Spleen (tissue), 11 donors: ENCODE results near the gene NSG2. TPM values are rescaled to one million over a fixed set of nuclear protein-coding genes. Genes with fewer than 3 reads are reported as not detected.

Source experiments
- DNase-seq: peaks from one replicate; pipeline ENCODE4 v3.0.0-alpha.2; 2020
- H3K27ac ChIP-seq, 8 donors: fragments of 200-600 bp; sonication (generic) in 7 of 8; 1 replicate in 4 of 8; 2 replicates in 4 of 8; pipeline versions ENCODE4 v1.5.0 to v1.8.0; 2016 to 2021; ENCODE audit warnings: inconsistent platforms in 4 of 8, mild to moderate bottlenecking in 4 of 8, moderate library complexity in 1 of 8
- H3K27me3 ChIP-seq, 7 donors: fragments of 200-600 bp; sonication (generic) in 6 of 7; replicated peaks in 1 of 7; 1 replicate in 4 of 7; 2 replicates in 3 of 7; pipeline versions ENCODE4 v1.5.0 to v1.8.0; 2016 to 2021; ENCODE audit warnings: inconsistent platforms in 3 of 7, mild to moderate bottlenecking in 1 of 7
- H3K36me3 ChIP-seq, 6 donors: fragments of 200-600 bp; sonication (generic) in 5 of 6; 1 replicate in 4 of 6; 2 replicates in 2 of 6; pipeline versions ENCODE4 v1.5.0 to v1.8.0; 2016 to 2021; ENCODE audit warnings: inconsistent platforms in 2 of 6
- H3K4me1 ChIP-seq, 6 donors: fragments of 200-600 bp; sonication (generic) in 5 of 6; 1 replicate in 3 of 6; 2 replicates in 3 of 6; pipeline versions ENCODE4 v1.5.0 to v1.8.0; 2016 to 2021; ENCODE audit warnings: inconsistent platforms in 3 of 6
- H3K4me3 ChIP-seq, 8 donors: fragments of 200-600 bp; sonication (generic) in 7 of 8; 1 replicate in 4 of 8; 2 replicates in 4 of 8; pipeline versions ENCODE4 v1.5.0 to v1.8.0; 2016 to 2021; ENCODE audit warnings: inconsistent platforms in 4 of 8, mild to moderate bottlenecking in 4 of 8, moderate library complexity in 2 of 8
- H3K9me3 ChIP-seq, 8 donors: fragments of 200-600 bp; sonication (generic) in 7 of 8; 1 replicate in 4 of 8; 2 replicates in 4 of 8; pipeline versions ENCODE4 v1.5.0 to v1.8.0; 2016 to 2021; ENCODE audit warnings: inconsistent platforms in 4 of 8
- POLR2A ChIP-seq, 3 donors: fragments of 450-650 bp; IDR thresholded peaks; one replicate each; pipeline ENCODE4 v1.5.1; 2017; ENCODE audit warnings: antibody characterized with exemption in 3 of 3, mild to moderate bottlenecking in 1 of 3
- POLR2AphosphoS5 ChIP-seq, 3 donors: sonication (generic); formaldehyde crosslinking; IDR thresholded peaks; one replicate each; pipeline ENCODE4 v1.5.1; 2017; ENCODE audit warnings: antibody characterized with exemption in 3 of 3
- WGBS, 5 donors: extraction: QIAGEN DNeasy Blood & Tissue Kit in 3 of 5; methylation state at CpG; one replicate each; pipeline versions ENCODE4 v1.1.5 to v1.1.7; 2013 to 2018; 5-methylcytosine and 5-hydroxymethylcytosine counted together
- intact Hi-C: fragments of 100-400 bp; cut with DNase I; formaldehyde crosslinking; loops from one replicate; pipeline ENCODE4 v1.15.0; 2023; ENCODE audit warnings: low total_unique reads
- polyA plus RNA-seq, 3 donors: library from polyadenylated mRNA; stranded (reverse); fragments of 200-250 nt; gene quantifications; one replicate each; pipeline ENCODE4 v1.2.1, GENCODE V29; 2013
- total RNA-seq, 7 donors: library from RNA; depleted of rRNA in 3 of 7; stranded (reverse); fragments of >200 nt in 3 of 7; fragmentation: NEBNext Ultra II Directional in 4 of 7; extraction: Animal tissue kit (Norgen Biotek cat#: 25700) in 4 of 7; gene quantifications; one replicate each; pipeline versions ENCODE4 v1.1.0 to v1.2.1, GENCODE V29; 2016 to 2021
- TF ChIP-seq, protein P1 (sequence below), 11 experiments: fragments of 200-600 bp in 7 of 11; fragments of 450-650 bp in 4 of 11; sonication (generic) in 4 of 11; IDR thresholded peaks in 8 of 11; conservative IDR thresholded peaks in 3 of 11; 1 replicate in 7 of 11; 2 replicates in 4 of 11; pipeline versions ENCODE4 v1.4.0 to v1.8.0; 2016 to 2021; ENCODE audit warnings: antibody characterized with exemption in 11 of 11, inconsistent platforms in 4 of 11, mild to moderate bottlenecking in 1 of 11
- donor health status: healthy with polysubstance abuse.
- donor health status: DM: no; HTN: no; CAD: no; lungs with moderate emphysema.
- donor health status: DM: no; HTN: no; CAD: no.
- donor health status: Bipolar disorder and iron deficiency.
- donor health status: healthy.
- donor health status: DM: no; HTN: no; CAD: no.
- donor health status: DM: yes; HTN: yes; CAD: no.

The NSG2 gene
- total and polyA plus RNA-seq, 10 donors, result 0.41 to 0.60 TPM; not detected in 8

DNA sequence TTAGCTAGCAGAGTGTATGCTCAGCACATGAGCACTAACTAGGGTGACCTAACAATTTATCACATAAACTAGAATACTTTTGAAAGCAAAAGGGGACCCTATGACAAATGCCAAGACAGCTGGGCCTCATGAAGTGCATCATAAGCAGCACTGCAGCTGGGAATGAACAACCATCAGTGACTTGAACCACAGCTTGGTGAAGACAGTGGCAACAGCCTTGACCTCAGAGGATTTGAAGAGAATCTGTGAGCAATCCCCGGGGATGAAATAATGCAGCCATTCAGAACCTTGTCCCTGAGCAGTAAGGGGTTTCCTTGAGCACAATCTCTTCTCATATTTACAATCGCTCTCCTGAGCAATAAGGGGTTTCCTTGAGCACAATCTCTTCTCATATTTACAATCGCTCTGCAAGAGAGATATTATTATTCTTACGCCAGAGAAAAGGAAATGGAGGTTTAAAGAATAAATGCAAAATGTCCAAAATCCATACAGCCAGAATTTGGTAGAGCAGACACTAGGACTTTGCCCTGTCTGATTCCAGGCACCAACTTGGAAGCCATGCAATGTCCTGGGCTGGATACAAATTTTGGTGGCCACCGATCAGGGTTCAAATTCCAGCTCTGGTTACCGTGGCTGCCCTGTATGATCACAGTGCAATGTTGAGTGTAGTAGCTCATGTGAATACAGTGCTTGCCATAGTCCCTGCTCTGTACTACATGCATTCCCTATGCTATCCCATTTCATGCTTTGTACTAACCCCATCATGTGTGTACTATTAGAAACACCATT lies 846 bp upstream of the NSG2 start:
- Histone ChIP-seq H3K4me1 (no peaks in the 10 kb centered on the region), H3K27ac (no peak overlapping the region), H3K9me3 (no peaks in the 10 kb centered on the region), H3K27me3 (peaks cover 0 to 64% (median 0%) of the 10 kb centered on the region in 7 donors), H3K36me3 (no peaks in the 10 kb centered on the region), H3K4me3 (no peak overlapping the region)
- DNase-seq, result no peak
- intact Hi-C loops, result loop anchor here (5.0 kb wide), 1 partner anchor 268 kb away; no protein-coding TSS in a partner anchor
- WGBS, 5 donors, result 82 to 90% (median 87%) methylated on average over 6 of the region's 6 CpGs
- TF ChIP-seq POLR2AphosphoS5 (IDR thresholded peaks at IDR 0.05) (no peak), POLR2A (IDR thresholded peaks at IDR 0.05) (no peak)

DNA sequence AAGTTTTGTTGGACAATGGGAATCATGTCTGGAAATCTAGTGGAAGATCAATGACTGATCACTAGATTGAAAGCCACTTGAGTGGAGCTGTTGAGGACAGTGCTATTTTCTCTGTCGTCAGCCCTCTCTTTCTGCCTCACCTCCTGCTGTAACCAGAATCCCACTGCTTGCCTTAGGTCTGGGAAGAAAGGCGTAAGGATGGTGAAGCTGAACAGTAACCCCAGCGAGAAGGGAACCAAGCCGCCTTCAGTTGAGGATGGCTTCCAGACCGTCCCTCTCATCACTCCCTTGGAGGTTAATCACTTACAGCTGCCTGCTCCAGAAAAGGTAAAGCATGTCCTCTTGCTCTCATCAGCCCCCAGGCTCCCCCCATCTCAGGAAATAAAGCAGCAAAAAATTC lies 1.1 kb downstream of the NSG2 start:
- H3K27ac ChIP-seq, result no peak overlapping the region
- H3K36me3 ChIP-seq, result no peaks in the 10 kb centered on the region
- DNase-seq, result no peak
- intact Hi-C loops, result loop anchor here (5.0 kb wide), 1 partner anchor 266 kb away; no protein-coding TSS in a partner anchor
- 68 to 81% (median 78%) methylated on average over 5 of the region's 5 CpGs for WGBS, 5 donors
- H3K27me3 ChIP-seq, result peaks cover 0 to 57% (median 0%) of the 10 kb centered on the region in 7 donors
- H3K4me1 ChIP-seq, result no peaks in the 10 kb centered on the region
- H3K4me3 ChIP-seq, result no peak overlapping the region
- H3K9me3 ChIP-seq, result no peaks in the 10 kb centered on the region
- no peak for TF ChIP-seq POLR2A (IDR thresholded peaks at IDR 0.05)
- no peak for TF ChIP-seq POLR2AphosphoS5 (IDR thresholded peaks at IDR 0.05)
- TF ChIP-seq, protein P1, sequence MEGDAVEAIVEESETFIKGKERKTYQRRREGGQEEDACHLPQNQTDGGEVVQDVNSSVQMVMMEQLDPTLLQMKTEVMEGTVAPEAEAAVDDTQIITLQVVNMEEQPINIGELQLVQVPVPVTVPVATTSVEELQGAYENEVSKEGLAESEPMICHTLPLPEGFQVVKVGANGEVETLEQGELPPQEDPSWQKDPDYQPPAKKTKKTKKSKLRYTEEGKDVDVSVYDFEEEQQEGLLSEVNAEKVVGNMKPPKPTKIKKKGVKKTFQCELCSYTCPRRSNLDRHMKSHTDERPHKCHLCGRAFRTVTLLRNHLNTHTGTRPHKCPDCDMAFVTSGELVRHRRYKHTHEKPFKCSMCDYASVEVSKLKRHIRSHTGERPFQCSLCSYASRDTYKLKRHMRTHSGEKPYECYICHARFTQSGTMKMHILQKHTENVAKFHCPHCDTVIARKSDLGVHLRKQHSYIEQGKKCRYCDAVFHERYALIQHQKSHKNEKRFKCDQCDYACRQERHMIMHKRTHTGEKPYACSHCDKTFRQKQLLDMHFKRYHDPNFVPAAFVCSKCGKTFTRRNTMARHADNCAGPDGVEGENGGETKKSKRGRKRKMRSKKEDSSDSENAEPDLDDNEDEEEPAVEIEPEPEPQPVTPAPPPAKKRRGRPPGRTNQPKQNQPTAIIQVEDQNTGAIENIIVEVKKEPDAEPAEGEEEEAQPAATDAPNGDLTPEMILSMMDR (IDR thresholded peaks at IDR 0.05 in 8 of 11, conservative IDR thresholded peaks at IDR 0.05 in 3 of 11), result no peak

DNA sequence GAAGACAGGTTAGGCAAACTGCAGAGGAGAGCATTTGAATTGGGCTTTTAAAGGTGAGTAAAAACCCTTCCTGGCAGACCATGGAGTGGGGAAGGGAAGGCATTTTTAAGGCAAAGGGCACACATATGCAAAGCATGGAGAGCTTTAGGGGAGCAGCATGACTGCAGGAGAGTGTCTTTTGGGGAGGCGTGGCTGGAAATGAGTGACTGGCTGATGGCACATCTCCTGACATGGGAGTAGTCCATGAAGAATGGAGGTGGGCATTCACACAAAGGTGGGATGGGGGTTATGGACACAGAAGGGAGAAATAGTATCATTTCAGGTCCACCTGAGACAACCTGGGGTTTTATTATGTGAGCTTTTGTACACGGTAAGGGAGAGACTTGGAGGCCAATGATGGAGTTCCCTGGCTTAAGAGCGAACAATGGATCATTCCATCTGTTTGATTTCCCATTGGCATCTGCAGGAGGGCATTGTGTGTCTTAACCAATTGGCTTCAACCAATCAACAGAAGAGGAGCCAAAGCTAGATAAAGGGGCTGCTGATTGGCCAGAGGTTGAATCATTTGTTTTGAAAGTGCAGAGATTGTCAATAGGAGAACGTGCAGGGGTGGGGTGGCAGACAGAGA lies 2.1 kb downstream of the NSG2 start:
- Histone ChIP-seq H3K27ac (no peak overlapping the region), H3K36me3 (no peaks in the 10 kb centered on the region), H3K4me1 (no peaks in the 10 kb centered on the region), H3K9me3 (no peaks in the 10 kb centered on the region), H3K4me3 (no peak overlapping the region), H3K27me3 (peaks cover 0 to 50% (median 0%) of the 10 kb centered on the region in 7 donors)
- TF ChIP-seq, protein P1 (IDR thresholded peaks at IDR 0.05 in 8 of 11, conservative IDR thresholded peaks at IDR 0.05 in 3 of 11), result no peak
- TF ChIP-seq POLR2A (IDR thresholded peaks at IDR 0.05) (no peak), POLR2AphosphoS5 (IDR thresholded peaks at IDR 0.05) (no peak)
- intact Hi-C loops, result loop anchor here (5.0 kb wide), 1 partner anchor 265 kb away; no protein-coding TSS in a partner anchor
- no peak for DNase-seq
- WGBS, 5 donors, result 68 to 83% (median 77%) methylated on average over 4 of the region's 4 CpGs

DNA sequence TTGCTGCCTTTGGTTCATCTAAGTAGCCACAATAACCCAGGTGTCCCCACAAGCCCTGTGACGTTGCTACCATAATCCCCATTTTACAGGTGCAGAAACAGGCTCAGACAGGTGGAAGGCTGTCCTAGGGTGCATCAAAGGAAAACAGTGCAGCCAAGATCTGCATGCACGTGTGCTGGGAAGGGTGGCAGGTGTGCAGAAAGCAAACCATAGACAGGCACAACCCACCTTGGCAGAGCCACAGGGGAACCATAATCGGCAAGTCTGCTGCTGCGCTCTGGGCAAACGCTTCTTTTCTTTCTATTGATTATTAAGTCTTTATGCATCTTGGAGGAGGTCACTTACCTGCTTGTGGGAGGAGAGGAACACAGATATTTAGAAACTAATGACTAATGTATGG lies 7.1 kb downstream of the NSG2 start:
- H3K27me3 ChIP-seq, result peaks cover 0 to 19% (median 0%) of the 10 kb centered on the region in 7 donors
- TF ChIP-seq, protein P1 (IDR thresholded peaks at IDR 0.05 in 8 of 11, conservative IDR thresholded peaks at IDR 0.05 in 3 of 11), result no peak
- no peak for TF ChIP-seq POLR2AphosphoS5 (IDR thresholded peaks at IDR 0.05)
- intact Hi-C loops, result no loop called here
- H3K36me3 ChIP-seq, result no peaks in the 10 kb centered on the region
- H3K4me3 ChIP-seq, result no peak overlapping the region
- 78 to 83% (median 81%) methylated on average over 5 of the region's 5 CpGs for WGBS, 5 donors
- H3K27ac ChIP-seq, result no peak overlapping the region
- no peak for DNase-seq
- no peaks in the 10 kb centered on the region for H3K4me1 ChIP-seq
- no peaks in the 10 kb centered on the region for H3K9me3 ChIP-seq
